Measurements from ENCODE around the gene CELA2A.

DNA sequence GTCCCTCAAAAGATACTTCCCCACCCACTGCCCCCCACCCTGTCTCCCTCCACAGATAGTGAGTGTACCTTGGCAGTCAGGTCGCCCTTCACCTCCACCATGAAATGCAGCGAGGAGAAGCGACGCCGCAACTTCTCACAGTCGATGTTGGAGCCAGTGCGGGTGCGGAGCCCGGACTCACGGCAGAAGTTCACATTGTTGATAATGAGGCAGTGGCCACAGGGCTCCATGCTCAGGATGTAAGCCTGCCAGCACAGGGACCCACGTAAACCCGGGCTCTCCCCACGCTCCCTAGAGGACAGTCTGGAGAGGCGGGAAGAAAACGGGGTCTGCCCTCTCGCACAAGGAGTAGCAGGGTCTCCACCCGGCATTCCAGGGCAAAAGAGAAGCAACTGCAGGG lies 50.3 kb downstream of the CELA2A start:
- TF ChIP-seq, protein P1, sequence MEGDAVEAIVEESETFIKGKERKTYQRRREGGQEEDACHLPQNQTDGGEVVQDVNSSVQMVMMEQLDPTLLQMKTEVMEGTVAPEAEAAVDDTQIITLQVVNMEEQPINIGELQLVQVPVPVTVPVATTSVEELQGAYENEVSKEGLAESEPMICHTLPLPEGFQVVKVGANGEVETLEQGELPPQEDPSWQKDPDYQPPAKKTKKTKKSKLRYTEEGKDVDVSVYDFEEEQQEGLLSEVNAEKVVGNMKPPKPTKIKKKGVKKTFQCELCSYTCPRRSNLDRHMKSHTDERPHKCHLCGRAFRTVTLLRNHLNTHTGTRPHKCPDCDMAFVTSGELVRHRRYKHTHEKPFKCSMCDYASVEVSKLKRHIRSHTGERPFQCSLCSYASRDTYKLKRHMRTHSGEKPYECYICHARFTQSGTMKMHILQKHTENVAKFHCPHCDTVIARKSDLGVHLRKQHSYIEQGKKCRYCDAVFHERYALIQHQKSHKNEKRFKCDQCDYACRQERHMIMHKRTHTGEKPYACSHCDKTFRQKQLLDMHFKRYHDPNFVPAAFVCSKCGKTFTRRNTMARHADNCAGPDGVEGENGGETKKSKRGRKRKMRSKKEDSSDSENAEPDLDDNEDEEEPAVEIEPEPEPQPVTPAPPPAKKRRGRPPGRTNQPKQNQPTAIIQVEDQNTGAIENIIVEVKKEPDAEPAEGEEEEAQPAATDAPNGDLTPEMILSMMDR (conservative IDR thresholded peaks at IDR 0.05; ENCODE audit: low read depth, low read length): no peak
- TF ChIP-seq EZH2 (IDR thresholded peaks at IDR 0.05; ENCODE audit: low read length, unreplicated experiment): no peak

Data from PC-3 (cell line).